GM18511 (cell line): ENCODE measurements around the gene PTPRD.

ENCODE experiments used
- ATAC-seq: cut with Tn5 transposase; IDR thresholded peaks from one replicate; pipeline ENCODE4 v1.9.1; 2021; ENCODE audit warnings: mild to moderate bottlenecking, moderate library complexity; ENCODE audit not compliant: unreplicated experiment

The PTPRD gene

DNA sequence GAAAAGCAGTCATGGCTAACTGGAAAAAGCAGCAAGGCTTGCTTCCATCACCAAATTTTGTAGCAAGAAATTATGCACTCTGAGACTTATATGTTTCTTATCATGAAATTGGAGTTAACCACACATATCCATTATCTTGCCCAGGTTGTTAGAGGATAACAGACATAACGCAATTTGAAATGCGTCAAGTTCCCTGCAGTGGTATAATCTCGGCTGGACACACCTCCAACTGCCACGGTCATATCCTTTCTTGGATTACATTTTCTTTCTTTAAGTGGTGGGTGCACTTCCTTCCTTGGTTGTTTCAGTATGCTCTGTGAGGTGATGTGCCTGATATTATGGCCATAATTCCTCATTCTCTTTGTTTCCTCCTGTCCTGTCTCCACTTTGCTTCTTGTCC, 2118.2 kb downstream of the PTPRD start:
- no peak for ATAC-seq

DNA sequence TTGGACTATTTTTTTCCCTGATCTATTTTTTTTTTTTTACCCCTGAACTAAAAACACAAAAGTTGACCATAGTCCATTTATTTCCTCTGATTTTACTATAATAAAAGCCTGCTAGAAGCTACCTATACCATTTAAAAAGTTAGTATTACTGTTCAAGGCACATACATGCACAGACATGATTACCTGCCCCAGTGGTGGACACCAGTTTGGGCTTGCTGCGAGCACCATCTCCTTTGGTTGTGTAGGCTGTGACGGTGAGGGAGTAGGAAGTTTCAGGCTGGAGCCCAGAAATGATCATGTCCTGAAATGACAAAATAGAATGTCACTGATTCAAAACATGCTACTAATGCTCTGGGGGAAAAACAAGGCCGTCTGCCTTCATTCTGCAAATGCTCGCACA, 2120.1 kb downstream of the PTPRD start:
- no peak for ATAC-seq

DNA sequence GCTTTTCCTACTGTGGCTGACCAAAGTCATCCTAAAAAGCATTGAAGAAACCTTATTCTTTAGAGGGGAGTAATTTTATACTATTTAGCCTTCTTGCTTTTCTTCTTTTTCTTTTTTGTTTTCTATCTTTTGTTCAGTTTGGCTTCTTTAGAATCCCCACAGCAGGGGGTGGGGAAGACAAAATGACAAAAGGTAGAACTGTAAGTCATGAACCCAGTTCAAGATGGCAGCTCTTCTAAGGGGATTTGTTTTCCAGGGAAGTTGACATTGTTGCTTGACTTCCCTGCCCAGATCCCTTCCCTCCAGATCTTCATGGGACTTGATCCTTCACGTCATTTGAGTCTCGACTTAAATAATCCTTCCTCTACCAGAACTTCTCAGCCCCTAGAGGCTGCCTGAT, 2120.8 kb downstream of the PTPRD start:
- no peak for ATAC-seq

DNA sequence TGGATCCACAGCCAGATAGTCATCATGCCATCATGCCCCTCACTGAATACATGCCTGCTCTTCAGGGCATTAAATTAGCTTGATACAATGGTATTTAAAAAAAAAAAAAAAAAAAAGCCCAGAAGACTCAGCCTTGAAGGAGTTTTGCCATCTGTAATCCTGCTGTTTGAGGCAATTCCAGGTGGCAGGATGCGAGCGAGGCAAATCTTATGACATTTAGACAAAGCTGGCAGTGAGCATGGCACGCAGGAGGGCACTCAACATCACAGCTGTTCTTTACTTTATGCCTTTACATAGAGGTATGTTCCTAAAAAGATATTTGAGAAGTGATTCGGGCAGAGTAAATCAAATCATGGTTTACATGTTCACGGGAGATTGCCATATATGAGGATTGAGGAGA, 2121.2 kb downstream of the PTPRD start:
- ATAC-seq, result no peak

DNA sequence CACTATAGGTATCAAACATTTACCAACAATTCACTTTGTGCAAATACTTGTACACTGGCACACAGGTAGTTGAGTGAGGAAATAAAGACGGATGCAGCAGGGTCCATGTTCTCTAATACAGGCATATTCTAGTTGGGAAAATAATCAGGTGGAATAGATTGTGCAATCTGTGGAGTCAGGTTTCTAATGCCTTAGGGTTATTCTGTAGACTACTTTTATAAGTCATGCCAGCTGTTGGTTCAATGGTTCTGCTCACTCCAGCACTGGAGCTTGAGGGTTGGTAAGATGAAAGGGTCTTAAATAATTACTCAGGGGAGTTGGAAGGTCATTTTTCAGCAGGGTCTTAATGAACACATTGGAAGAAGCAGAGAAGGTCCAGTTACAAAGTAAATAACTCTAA, 2123.0 kb downstream of the PTPRD start:
- no peak for ATAC-seq

DNA sequence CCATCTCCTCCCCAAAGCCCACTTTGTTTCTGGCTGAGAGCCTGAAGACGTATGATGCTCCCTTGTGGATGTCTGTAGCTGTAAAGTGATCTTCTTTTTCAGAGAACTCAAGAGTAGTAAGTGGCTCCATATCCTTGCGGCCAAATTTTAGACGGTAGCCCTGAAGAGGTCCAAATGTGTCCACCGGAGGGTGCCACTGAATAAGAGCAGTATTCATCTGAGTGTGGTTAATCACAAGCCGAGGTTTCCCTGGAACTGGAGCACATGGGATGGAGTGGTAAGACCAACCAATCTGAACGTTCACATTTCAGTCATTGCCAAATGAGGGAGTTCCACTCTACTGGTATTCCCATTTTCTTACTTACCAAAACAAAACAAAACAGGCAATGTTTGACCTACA, 2126.7 kb downstream of the PTPRD start:
- ATAC-seq, result no peak

DNA sequence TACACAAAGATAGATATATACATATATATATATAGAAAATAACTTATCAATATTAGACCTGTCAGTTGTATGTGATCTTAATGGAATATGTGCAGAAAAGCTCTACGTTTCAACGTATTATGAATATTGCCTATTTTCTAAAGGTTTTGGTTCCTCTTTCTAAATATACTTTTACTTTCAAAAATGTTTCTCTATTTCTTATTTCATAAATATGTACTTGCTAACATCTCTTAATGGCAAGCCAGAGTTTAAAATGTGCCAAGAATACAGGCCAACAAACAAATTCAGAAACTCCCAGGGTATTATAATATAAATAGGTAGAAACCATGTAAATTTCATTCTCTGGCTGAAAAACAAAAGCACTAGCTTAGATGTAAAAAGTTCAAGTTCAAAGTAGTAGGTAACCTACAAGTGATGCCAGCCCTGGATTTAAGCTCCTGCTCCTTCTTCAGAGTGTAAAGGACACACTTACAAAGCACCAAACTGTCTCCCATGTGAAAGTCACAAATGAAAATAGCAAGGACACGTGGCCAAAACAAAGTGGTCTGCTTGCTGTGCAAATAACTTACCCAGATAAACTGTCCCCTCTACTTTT, 2128.1 kb downstream of the PTPRD start:
- ATAC-seq, result peak; percentile 53

DNA sequence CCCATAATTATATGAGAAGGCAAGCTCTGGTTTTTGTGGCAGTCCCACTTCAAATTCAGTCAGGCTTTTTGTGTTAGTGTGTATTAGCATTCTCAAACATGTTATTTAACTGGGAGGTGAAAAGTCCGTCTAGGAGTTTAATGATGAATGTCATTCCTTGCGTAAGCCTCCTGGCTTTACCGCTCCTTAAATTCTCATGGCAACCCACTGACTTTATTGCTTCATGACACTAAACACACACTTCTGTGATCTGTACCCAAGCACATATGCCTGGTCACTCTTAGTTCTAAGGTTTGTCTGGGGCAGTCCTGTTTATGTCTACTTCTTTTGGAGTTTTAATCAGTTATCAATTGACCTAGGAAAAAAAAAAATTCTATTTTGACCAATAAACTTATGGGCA, 2135.4 kb downstream of the PTPRD start:
- no peak for ATAC-seq

DNA sequence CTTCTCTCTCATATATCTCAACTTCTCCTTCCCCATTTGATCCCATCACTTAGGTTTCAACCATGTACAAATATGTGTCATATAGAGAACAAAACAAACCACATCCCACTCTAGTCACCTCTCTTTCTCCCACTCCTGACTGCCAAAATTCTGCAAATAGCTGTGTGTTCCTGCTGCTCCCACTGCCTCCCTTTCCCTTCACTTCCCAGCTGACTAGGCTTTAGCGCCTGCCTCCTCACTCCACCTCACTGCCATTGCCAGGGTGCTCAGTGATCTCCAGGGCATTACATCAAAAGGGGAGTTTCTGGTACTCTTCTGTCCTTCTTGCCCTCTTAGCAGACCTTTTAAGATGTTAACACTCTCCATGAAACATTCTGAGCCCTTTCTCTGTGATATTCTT, 2137.9 kb downstream of the PTPRD start:
- ATAC-seq, result no peak

DNA sequence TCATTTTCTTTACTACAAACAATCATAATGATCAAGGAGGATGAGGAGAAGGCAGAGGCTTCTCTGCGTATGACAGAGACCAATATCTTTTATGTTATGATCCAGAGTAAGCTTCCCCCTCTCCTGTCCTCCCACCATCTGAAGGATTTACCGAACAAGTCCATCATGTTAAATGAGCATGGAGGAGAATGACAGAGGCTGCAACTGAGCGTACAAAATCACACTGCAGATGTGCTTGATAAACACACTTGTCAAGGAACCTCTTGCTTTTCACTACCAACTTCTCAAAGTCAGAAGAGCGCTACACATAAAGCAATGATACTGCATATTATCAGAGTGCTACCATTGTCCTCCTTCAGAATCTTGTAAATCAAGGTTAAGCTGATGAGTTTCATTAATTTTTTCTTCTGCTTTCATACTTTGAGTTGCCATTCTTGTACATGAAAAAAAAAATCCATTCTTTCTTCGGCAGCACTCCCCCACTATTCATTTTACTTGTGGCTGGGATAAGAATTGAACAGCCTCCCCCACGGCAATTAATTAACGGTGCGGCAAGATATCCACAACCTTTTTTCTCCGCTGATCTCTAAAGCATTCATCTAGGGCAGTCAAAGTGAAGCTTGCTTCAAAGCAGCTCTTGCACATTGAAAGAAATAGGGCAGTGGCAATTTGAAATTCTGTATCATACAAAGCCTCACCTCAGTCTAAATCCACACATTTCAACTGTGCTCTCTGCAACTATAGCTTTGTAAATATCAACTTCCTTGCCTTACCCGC, 2139.4 kb downstream of the PTPRD start:
- ATAC-seq, result no peak

DNA sequence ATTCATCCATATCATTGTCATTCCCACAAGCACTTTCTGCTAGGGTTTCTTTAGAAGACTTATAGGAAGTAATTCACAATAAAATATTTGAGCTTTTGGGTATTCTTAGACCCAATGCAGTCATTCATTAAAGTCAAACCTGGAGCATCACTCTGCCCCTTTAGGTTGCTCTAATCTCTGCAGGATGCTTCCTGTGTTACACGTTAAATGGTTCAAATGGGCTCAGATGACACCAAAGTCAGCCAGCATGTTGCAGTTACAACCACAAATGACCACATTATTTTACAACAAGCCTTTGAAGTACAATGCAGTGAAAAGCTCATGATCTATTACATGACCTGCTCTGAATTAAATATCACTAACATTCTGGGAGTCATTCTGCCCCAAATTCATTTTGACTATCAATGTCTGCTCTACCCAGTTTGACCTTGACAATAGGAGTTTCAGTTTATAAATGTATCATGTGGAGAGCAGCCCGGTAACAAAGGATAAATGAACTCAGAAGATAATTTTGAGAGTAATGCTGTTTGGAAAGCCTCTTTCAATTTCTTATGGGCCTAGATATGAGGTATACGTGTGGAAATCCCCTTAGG, 2144.7 kb downstream of the PTPRD start:
- no peak for ATAC-seq

DNA sequence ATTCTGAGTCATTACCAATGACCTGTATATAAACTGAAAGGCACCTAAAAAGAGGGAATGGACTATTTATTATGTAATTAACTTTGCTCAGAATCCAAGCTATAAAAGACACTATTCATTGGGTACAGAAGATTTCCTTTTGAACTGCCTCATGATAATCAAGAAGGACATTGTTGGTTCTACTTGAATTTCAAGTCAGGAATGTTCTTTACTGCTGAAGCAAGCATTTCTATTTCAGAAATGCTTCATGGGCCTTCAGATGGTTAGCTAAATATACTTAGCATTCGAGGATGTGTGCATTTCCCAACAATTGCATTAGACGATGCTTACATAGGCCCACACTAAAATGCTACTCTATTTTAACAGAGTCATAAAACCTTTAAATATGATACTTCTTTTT, 2155.0 kb downstream of the PTPRD start:
- ATAC-seq, result no peak

DNA sequence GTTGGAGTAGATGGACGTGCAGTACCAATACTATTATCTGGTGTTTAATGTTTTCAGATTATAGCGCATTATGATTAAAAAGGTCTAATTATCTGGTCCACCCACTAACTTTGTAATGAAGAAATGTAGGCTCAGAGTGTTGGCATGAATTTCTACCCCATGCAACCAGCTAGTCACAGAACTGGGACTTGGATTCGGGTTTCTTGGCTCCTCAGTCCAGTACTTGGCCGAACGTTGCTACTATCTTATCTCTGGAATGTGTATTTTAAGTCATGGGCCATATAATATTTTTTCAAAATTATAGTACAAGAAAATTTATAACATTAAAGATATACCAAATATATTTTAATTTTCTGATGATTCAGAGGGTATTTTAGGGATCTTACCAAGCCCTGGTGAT, 2155.7 kb downstream of the PTPRD start:
- no peak for ATAC-seq

DNA sequence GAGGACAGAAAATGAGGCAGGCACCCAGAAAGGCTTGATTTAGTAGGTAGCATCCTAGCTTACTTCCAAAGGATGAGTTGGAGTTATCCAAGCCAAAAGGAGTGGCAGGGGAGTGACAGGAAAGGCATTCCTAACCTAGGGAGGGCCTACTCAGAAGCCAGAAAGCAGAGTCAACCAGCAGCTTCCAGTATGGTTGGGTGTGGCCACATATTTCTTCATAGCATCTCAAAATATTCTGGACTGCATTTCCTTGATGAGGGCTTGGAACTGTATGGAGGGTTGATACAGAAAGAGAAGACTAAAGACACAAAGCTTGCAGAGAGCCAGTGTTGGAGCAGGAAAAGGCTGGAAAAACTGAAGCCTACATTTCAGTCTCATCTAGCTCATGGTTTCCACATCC, 2156.5 kb downstream of the PTPRD start:
- no peak for ATAC-seq

DNA sequence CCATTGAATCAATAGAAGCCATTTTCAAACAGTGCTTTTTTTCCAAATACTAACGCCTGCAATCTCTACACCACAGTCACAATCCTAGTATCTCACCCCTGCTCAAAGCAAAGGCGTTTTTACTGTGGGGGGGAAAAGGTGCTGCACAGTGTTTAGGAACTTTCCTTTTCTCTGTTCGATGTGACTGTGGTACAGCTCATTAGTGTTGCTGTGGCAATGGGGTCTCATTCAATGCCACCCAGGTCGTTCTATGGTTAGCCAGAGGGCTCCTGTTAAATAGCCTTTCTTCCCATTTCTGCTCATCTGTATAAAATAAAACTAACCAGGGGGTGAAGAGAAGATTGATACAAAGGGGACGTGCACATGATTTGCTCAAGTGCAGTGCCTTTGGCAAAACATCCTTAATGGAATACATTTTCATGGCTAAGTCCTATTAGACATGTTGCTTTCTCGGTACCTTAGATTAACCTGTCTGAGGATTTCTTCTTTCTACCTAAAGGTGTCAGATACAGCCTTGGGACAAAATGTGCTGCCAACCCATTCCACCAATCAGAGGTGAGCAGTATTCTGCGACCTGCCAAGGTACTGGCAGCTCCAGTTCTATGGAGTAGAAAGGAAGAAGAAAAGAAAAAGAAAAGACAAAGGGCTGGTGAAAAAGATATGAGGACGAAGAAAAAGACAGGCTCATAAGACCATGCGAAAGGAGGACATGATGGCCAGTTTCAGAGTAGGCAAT, 2161.8 kb downstream of the PTPRD start:
- ATAC-seq, result no peak

DNA sequence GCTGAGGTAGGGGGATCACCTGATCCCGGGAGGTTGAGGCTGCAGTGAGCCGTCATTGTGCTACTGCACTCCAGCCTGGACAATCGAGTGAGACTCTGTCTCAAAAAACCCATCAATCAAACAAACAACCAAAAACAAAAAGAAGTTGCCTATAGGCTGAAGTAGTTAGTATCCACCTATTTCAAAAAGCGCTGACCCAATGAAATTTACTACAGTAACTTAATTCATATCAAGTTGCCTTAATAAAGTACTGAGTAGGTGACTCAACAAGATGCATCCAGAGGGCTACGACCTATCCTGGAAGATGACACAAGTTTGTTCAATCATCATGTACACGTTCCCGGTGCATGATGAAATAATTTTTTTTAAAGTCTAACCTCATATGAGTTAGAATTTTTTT, 2164.6 kb downstream of the PTPRD start:
- ATAC-seq, result no peak

DNA sequence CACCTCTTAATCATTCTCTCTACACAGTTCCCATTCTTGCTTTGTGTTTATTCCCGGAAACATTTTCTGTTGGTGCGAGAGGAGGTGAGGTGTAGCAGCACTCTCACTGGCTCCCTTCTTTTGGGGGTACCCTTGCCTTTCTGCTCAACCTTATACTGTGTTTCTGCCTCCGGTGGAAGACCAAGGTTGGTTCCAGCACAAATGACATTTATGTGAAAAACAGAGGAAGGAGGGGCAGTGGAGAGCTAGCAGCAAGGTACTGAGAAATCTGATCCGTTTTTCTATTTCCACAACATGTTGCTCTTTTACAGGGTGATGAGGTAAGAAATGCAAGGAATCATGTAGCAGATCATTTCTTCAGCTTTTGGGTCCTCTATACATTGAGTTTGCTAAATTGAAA, 2165.2 kb downstream of the PTPRD start:
- no peak for ATAC-seq

DNA sequence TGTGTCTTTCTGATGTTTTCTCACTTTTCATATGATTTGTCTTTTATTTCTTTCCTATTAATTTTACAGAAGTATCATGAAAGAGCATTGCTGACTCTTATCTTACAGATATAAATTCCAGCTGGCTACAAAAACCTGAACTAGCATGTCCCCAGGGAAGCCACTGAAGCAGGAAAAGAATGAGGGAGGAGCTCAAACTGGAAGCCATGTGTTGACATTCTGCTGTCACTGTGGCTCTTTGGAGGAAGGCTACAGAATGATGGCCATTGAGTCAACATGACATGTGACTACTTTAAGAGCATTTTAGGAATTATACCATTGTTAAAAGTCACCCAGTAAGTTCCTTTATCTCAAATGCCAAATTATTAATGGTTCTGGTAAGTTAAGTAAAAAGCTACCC, 2174.9 kb downstream of the PTPRD start:
- ATAC-seq, result no peak

DNA sequence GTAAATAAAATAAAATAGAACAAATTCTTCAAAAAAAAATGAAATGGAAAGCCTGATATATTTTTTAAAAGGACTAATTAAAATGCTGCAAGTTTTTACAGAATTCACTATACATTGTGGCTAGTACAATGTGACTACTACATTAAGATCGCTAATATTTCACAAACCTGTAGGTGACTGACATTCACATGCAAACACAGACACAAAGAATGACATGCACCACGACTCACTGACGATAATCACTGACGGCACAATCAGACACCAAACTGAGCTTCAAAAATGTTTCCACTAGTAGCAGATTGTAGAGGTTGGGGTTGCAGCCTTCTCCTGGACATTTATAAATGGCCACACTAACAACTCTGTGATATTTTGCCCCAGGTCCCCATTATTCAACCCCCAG, 2175.5 kb downstream of the PTPRD start:
- no peak for ATAC-seq

DNA sequence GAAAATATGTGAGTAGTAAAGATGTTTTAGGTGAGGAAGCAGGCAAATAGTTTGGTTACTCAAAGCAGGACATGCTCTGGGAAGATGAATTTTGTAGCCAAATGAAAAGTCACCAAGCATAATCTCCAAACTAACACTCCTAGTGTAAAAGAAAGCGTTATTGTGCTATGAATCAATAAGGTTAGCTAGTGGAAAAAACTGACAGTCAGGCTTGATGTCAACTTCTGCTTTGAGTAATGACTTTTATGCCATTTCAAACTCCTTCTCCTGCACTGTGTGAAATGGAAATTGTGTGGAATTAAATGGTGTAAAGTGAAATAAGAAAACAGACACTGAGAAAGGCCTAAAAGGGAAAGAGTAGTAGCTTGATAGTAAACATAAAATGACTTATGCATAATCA, 2176.0 kb downstream of the PTPRD start:
- no peak for ATAC-seq

DNA sequence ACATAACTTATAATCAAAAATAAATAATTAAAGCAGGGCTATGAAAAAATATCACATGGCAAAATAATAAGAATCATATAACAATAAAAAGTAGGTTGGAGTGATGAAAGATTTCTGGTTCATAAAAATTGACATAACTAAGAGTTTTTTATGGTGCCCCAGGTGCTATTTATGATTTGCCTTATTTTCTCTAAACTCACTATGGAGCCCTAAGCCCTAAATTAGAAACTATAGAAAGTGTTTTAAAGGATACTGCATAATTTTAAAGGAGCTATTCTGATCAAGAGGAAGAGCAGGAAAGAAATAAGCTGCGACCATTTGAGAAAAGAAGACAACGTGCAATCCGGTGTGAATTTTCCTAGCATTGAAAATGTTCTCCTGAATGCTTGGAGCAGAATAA, 2178.2 kb downstream of the PTPRD start:
- no peak for ATAC-seq

DNA sequence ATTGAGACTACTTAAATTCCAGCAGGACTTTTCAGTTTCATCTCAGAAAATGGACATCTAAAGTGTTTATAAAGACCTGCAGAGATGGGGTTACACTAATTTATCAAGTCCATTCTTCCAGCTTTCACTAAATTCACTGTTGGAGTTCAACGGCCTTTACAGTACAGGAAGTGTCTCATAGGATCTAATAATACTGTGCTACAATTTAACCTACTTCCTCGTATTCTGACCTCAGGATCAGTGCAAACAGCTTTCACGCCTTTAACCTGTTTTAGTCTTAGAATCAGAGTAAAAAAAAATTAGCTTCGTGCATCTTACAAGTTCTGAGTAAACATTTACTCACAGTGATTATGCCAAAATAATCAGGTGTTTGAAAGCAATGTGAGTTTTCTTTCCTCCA, 2180.6 kb downstream of the PTPRD start:
- no peak for ATAC-seq
